Panc1 (cell line): ENCODE measurements around the gene TCF20. TPM values are rescaled to one million over a fixed set of nuclear protein-coding genes. Genes with fewer than 3 reads are reported as not detected.

Experiments
- ATAC-seq: fragments of 200-7000 bp; cut with Tn5 transposase; 2 replicates; pipeline ENCODE4 v1.9.1; 2020; ENCODE audit warnings: mild to moderate bottlenecking, moderate library complexity
- BruUV-seq: library from RNA; stranded (reverse); fragments of 400-500 nt; replicated peaks from 2 replicates; lab custom pipeline; 2021; lab: Mats Ljungman, UMichigan
- CTCF ChIA-PET: fragments of 300-600 bp; sonication (Branson Sonifier 250); formaldehyde crosslinking; loops from one replicate; lab custom pipeline; 2022; ENCODE audit warnings: antibody characterized with exemption; lab: Charles Lee
- POLR2A ChIA-PET: fragments of 300-600 bp; sonication (Branson Sonifier 250); formaldehyde crosslinking; loops from one replicate; lab custom pipeline; 2022; ENCODE audit warnings: antibody characterized with exemption; lab: Charles Lee
- DNase-seq: peaks from one replicate; pipeline ENCODE4 v3.0.0-alpha.2; 2010; ENCODE audit warnings: low read depth, low spot score
- H3K27ac ChIP-seq: 2 replicates; pipeline ENCODE4 v1.5.1; 2011; ENCODE audit warnings: mild to moderate bottlenecking, low read length, inconsistent platforms
- H3K27me3 ChIP-seq: fragments of 200-500 bp; sonication (Bioruptor generic); 2 replicates; pipeline ENCODE4 v1.6.0; 2014; ENCODE audit warnings: low read length, inconsistent platforms; ENCODE audit not compliant: control insufficient read depth, insufficient read depth
- H3K36me3 ChIP-seq: fragments of 200-500 bp; sonication (Bioruptor generic); 2 replicates; pipeline ENCODE4 v1.5.1; 2014; ENCODE audit warnings: inconsistent platforms, mild to moderate bottlenecking, low read length, moderate library complexity; ENCODE audit not compliant: control insufficient read depth, insufficient read depth
- H3K4me1 ChIP-seq: 2 replicates; pipeline ENCODE4 v1.5.1; 2011; ENCODE audit warnings: inconsistent platforms, mild to moderate bottlenecking, low read length, moderate library complexity; ENCODE audit not compliant: control insufficient read depth, insufficient read depth
- H3K4me3 ChIP-seq, 2 experiments: 2 replicates each; pipeline ENCODE4 v1.5.1; 2011 to 2012; ENCODE audit warnings: low read depth in 2 of 2, low read length in 2 of 2, mild to moderate bottlenecking in 2 of 2, inconsistent platforms in 1 of 2, moderate library complexity in 1 of 2
- H3K9me3 ChIP-seq: fragments of 200-500 bp; sonication (Bioruptor generic); 2 replicates; pipeline ENCODE4 v1.5.1; 2014; ENCODE audit warnings: low read depth, mild to moderate bottlenecking, inconsistent platforms, low read length, moderate library complexity; ENCODE audit not compliant: control insufficient read depth, insufficient read depth
- CTCF ChIP-seq: fragments of 450-650 bp; IDR thresholded peaks from 2 replicates; pipeline ENCODE4 v1.5.1; 2017; ENCODE audit warnings: mild to moderate bottlenecking
- POLR2AphosphoS5 ChIP-seq: IDR thresholded peaks from 2 replicates; pipeline ENCODE4 v1.6.1; 2012; ENCODE audit warnings: mild to moderate bottlenecking, low read depth, low read length, moderate library complexity
- REST ChIP-seq, 2 experiments: IDR thresholded peaks; 2 replicates each; pipeline ENCODE4 v1.6.1; 2011 to 2012; ENCODE audit warnings: low read depth in 2 of 2, control low read depth in 1 of 2, low read length in 1 of 2, mild to moderate bottlenecking in 1 of 2, moderate library complexity in 1 of 2; ENCODE audit not compliant: insufficient read depth in 1 of 2
- SIN3A ChIP-seq: IDR thresholded peaks from 2 replicates; pipeline ENCODE4 v1.6.1; 2012; ENCODE audit warnings: low read depth, mild to moderate bottlenecking, low read length, moderate library complexity, borderline replicate concordance; ENCODE audit not compliant: insufficient read depth
- TCF7L2 ChIP-seq: IDR thresholded peaks from 2 replicates; pipeline ENCODE4 v1.6.1; 2011; ENCODE audit warnings: mild to moderate bottlenecking, low read depth, low read length, inconsistent platforms
- in situ Hi-C: cut with HindIII; loops from 2 replicates; pipeline ENCODE4 v1.10.0; 2016; ENCODE audit warnings: low sequenced_read_pairs, low pct_unique_long_range_greater_than_20kb
- intact Hi-C: fragments of 100-400 bp; cut with micrococcal nuclease; formaldehyde crosslinking; loops from one replicate; pipeline ENCODE4 v1.10.0; 2022; ENCODE audit not compliant: unreplicated experiment
- total RNA-seq: library from RNA; stranded (reverse); gene quantifications from one replicate; pipeline ENCODE4 v1.2.1, GENCODE V29; 2021; ENCODE audit not compliant: unreplicated experiment

Gene TCF20
- total RNA-seq, 1 experiment from 2014 or later = 79.8 TPM

- Histone ChIP-seq H3K27ac (no peak overlapping the region), H3K27me3 (no peaks in the 10 kb centered on the region), H3K4me1 (0 out of 2 replicates have a peak, but pooled peaks cover 3% of the 10 kb centered on the region), H3K4me3 (no peak overlapping the region), H3K36me3 (no peaks in the 10 kb centered on the region), H3K9me3 (no peaks in the 10 kb centered on the region)
- ChIA-PET POLR2A (no interaction called here), CTCF (no interaction called here)
- no peak for DNase-seq
- intact Hi-C loops (no loop called here), in situ Hi-C loops (no loop called here)
- no peak for TF ChIP-seq TCF7L2
- TF ChIP-seq CTCF = no peak
- no peak for TF ChIP-seq REST (IDR thresholded peaks at IDR 0.05; ENCODE audit: insufficient read depth in 1 of 2, low read depth in 2 of 2, low read length in 1 of 2)
- TF ChIP-seq SIN3A = no peak
- no peak for TF ChIP-seq POLR2AphosphoS5
- ATAC-seq = no peak
- BruUV-seq = no TSS peak
Measured at GRCh38 chr22:42227435-42227834, 43.0 kb downstream of the TCF20 start.

- intact Hi-C loops (no loop called here), in situ Hi-C loops (no loop called here)
- POLR2A ChIA-PET = no interaction called here
- Histone ChIP-seq H3K4me3 (no peak overlapping the region), H3K36me3 (no peaks in the 10 kb centered on the region), H3K27me3 (no peaks in the 10 kb centered on the region), H3K4me1 (0 out of 2 replicates have a peak, but pooled peaks cover 3% of the 10 kb centered on the region), H3K9me3 (no peaks in the 10 kb centered on the region), H3K27ac (no peak overlapping the region)
- no peak for ATAC-seq
- DNase-seq = no peak
- TF ChIP-seq REST (IDR thresholded peaks at IDR 0.05; ENCODE audit: insufficient read depth in 1 of 2, low read depth in 2 of 2, low read length in 1 of 2) (no peak), CTCF (no peak)
- BruUV-seq = no TSS peak
- CTCF ChIA-PET = no interaction called here
Measured at GRCh38 chr22:42225841-42226240, 44.6 kb downstream of the TCF20 start.
